B cell (primary cell): ENCODE data around the gene NUDT14. TPM values are rescaled to one million over a fixed set of nuclear protein-coding genes. Genes with fewer than 3 reads are reported as not detected.

ENCODE experiments used
- ATAC-seq: fragments of 200-7000 bp; cut with Tn5 transposase; one replicate; pipeline ENCODE4 v1.10.0; 2021; ENCODE audit warnings: low read depth, mild to moderate bottlenecking, moderate number of reproducible peaks, moderate library complexity
- CTCF ChIA-PET: fragments of 350-600 bp; sonication (Branson Sonifier 250); formaldehyde crosslinking; loops from one replicate; lab custom pipeline; 2021; ENCODE audit warnings: antibody characterized with exemption, inconsistent platforms; lab: Charles Lee
- POLR2A ChIA-PET: fragments of 350-600 bp; sonication (Branson Sonifier 250); formaldehyde crosslinking; loops from one replicate; lab custom pipeline; 2021; ENCODE audit warnings: antibody characterized with exemption; lab: Charles Lee
- DNase-seq: peaks from one replicate; pipeline ENCODE4 v3.0.0; 2013
- H2AFZ ChIP-seq: 2 replicates; pipeline ENCODE4 v1.6.1; 2012; ENCODE audit warnings: mild to moderate bottlenecking, low read depth, low read length; ENCODE audit not compliant: insufficient read depth, poor library complexity, severe bottlenecking
- H3K27ac ChIP-seq, 2 donors: 1 replicate in 1 of 2; 2 replicates in 1 of 2; pipeline ENCODE4 v1.5.1; 2012 to 2013; ENCODE audit warnings: low read length in 2 of 2, mild to moderate bottlenecking in 2 of 2, moderate library complexity in 1 of 2
- H3K27me3 ChIP-seq, 4 experiments: fragments of 200-600 bp in 1 of 4; sonication (generic) in 1 of 4; replicated peaks in 1 of 4; 1 replicate in 2 of 4; 2 replicates in 2 of 4; pipeline versions ENCODE4 v1.6.1 to v1.7.0; 2013 to 2016; ENCODE audit warnings: low read length in 3 of 4, mild to moderate bottlenecking in 2 of 4, mixed read lengths in 1 of 4, moderate library complexity in 1 of 4; ENCODE audit not compliant: insufficient read depth in 4 of 4, control insufficient read depth in 3 of 4; ENCODE audit errors: control extremely low read depth in 1 of 4
- H3K36me3 ChIP-seq, 2 experiments: replicated peaks in 1 of 2; 1 replicate in 1 of 2; 2 replicates in 1 of 2; pipeline versions ENCODE4 v1.6.1 to v1.7.1; 2013; ENCODE audit warnings: low read length in 1 of 2; ENCODE audit not compliant: insufficient read depth in 2 of 2, control insufficient read depth in 1 of 2; ENCODE audit errors: control extremely low read depth in 1 of 2, extremely low read depth in 1 of 2
- H3K4me1 ChIP-seq, 2 donors: fragments of 200-600 bp in 1 of 2; sonication (generic) in 1 of 2; 1 replicate in 1 of 2; 2 replicates in 1 of 2; pipeline versions ENCODE4 v1.5.1 to v1.6.1; 2013 to 2017; ENCODE audit warnings: low read length in 2 of 2; ENCODE audit not compliant: control insufficient read depth in 2 of 2, insufficient read depth in 2 of 2
- H3K4me2 ChIP-seq: replicated peaks from 2 replicates; pipeline ENCODE3; 2012; ENCODE audit warnings: mild to moderate bottlenecking, low read depth, low read length; ENCODE audit not compliant: poor library complexity, severe bottlenecking
- H3K4me3 ChIP-seq, 5 experiments: fragments of 200-600 bp in 1 of 5; sonication (generic) in 1 of 5; 1 replicate in 3 of 5; 2 replicates in 2 of 5; pipeline versions ENCODE4 v1.5.1 to v1.7.0; 2011 to 2016; ENCODE audit warnings: low read length in 4 of 5, mild to moderate bottlenecking in 4 of 5, low read depth in 2 of 5, control low read depth in 1 of 5, moderate library complexity in 1 of 5; ENCODE audit not compliant: insufficient read depth in 1 of 5; ENCODE audit errors: control extremely low read depth in 1 of 5, extremely low read depth in 1 of 5
- H3K79me2 ChIP-seq: fragments of 200-600 bp; sonication (generic); one replicate; pipeline ENCODE4 v1.6.0; 2016; ENCODE audit warnings: low read length; ENCODE audit not compliant: control insufficient read depth, insufficient read depth
- H3K9ac ChIP-seq: fragments of 200-600 bp; sonication (generic); 2 replicates; pipeline ENCODE4 v1.6.1; 2017; ENCODE audit warnings: mild to moderate bottlenecking, low read length, moderate library complexity
- H3K9me3 ChIP-seq, 3 donors: one replicate each; pipeline versions ENCODE4 v1.6.1 to v1.7.1; 2013; ENCODE audit warnings: low read length in 2 of 3; ENCODE audit not compliant: control insufficient read depth in 2 of 3, insufficient read depth in 1 of 3; ENCODE audit errors: control extremely low read depth in 1 of 3
- H4K20me1 ChIP-seq: 2 replicates; pipeline ENCODE4 v1.6.0; 2012; ENCODE audit warnings: mild to moderate bottlenecking, low read length; ENCODE audit not compliant: insufficient read depth, control insufficient read depth, poor library complexity, severe bottlenecking
- H3K27ac Mint-ChIP-seq: one replicate; pipeline ENCODE4 v1.8.0; 2021; ENCODE audit warnings: mixed read lengths
- H3K27me3 Mint-ChIP-seq: one replicate; pipeline ENCODE4 v1.8.0; 2021; ENCODE audit warnings: mixed read lengths
- H3K4me1 Mint-ChIP-seq: one replicate; pipeline ENCODE4 v1.8.0; 2021; ENCODE audit warnings: mixed read lengths
- H3K4me3 Mint-ChIP-seq: one replicate; pipeline ENCODE4 v1.8.0; 2021; ENCODE audit warnings: mixed read lengths
- H3K9me3 Mint-ChIP-seq: one replicate; pipeline ENCODE4 v1.8.0; 2022; ENCODE audit warnings: mixed read lengths; ENCODE audit not compliant: insufficient read depth
- CTCF ChIP-seq: fragments of 200-600 bp; IDR thresholded peaks from one replicate; pipeline ENCODE4 v1.8.0; 2022; ENCODE audit warnings: antibody characterized with exemption, mild to moderate bottlenecking
- EZH2 ChIP-seq: IDR thresholded peaks from 2 replicates; pipeline ENCODE4 v1.6.1; 2012; ENCODE audit warnings: borderline replicate concordance, low read depth, mild to moderate bottlenecking, moderate library complexity, low read length; ENCODE audit not compliant: insufficient read depth, poor library complexity, severe bottlenecking
- WGBS: methylation state at CpG from one replicate; pipeline ENCODE4 v1.1.5; 2013; ENCODE audit warnings: missing lambda C conversion rate; ENCODE audit not compliant: insufficient coverage; 5-methylcytosine and 5-hydroxymethylcytosine counted together
- intact Hi-C: fragments of 100-400 bp; cut with micrococcal nuclease; formaldehyde crosslinking; loops from one replicate; pipeline ENCODE4 v1.10.0; 2022
- polyA plus RNA-seq: library from polyadenylated mRNA; depleted of rRNA; stranded (reverse); fragments of >200 nt; gene quantifications from 2 replicates; pipeline ENCODE4 v1.2.3, GENCODE V29; 2012
- total RNA-seq, 2 donors: library from RNA; stranded (reverse); fragments of 120-200 nt in 1 of 2; gene quantifications; 1 replicate in 1 of 2; 2 replicates in 1 of 2; pipeline versions ENCODE4 v1.2.3 to v1.2.4, GENCODE V29; 2013 to 2022

Gene NUDT14
- total and polyA plus RNA-seq, 2 donors (not counting 1 experiment from before 2014, with no cell fraction given) = 17.4 to 31.6 TPM

DNA sequence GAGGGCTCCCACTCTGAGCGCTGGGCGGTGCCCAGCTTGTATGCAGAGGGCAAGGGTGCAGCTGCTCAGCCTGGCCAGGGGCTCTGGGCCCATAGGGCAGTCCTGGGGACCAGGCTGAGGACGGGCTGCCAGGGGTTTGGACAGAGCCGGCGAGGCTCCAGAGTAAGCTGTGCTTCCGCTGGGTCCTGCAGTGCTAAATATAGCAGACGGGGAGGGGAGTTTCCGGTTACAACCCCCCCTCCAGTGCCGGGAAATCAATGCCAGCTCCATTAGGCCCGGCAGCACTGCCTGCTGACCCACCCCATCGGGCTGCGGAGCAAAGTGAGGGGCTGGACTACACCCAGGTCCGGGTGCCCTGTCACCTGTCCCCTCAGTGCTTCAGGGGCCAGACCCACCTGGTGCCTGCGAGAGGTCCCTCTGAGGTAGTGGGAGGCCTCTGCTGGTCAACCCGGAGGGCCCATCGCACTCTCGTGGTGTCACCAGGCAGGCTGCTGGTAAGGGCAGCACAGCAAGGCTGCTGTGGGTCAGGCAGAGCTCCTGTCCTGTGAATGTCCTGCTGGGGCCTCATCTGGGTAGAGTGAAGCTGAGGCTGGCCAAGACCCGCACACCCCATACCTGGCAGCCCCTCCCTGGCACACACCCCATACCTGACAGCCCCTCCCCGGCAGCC is 10.0 kb downstream of the NUDT14 start:
- H3K9me3 Mint-ChIP-seq = no peaks in the 10 kb centered on the region
- peaks cover 27% of the 10 kb centered on the region for H3K4me1 Mint-ChIP-seq
- Histone ChIP-seq H3K27ac (no peak overlapping the region), H3K4me3 (no peak overlapping the region), H3K27me3 (peaks cover 0 to 40% (median 19%) of the 10 kb centered on the region in 4 experiments), H3K36me3 (no peaks in the 10 kb centered on the region), H2AFZ (no peak overlapping the region), H4K20me1 (no peaks in the 10 kb centered on the region), H3K4me1 (peaks cover 27 to 30% of the 10 kb centered on the region in 2 donors), H3K9me3 (no peaks in the 10 kb centered on the region), H3K79me2 (no peaks in the 10 kb centered on the region), H3K4me2 (no peak overlapping the region), H3K9ac (no peak overlapping the region)
- TF ChIP-seq EZH2 (no peak), CTCF (no peak)
- peaks cover 20% of the 10 kb centered on the region for H3K27me3 Mint-ChIP-seq
- CTCF ChIA-PET = interaction anchor here (1.1 kb wide), 1 partner anchor 32 kb away, joined by 3 read pairs; no protein-coding TSS in a partner anchor
- H3K27ac Mint-ChIP-seq = no peak overlapping the region
- no peak overlapping the region for H3K4me3 Mint-ChIP-seq
- DNase-seq = no peak
- 34% methylated on average over 18 of the region's 19 CpGs for WGBS
- no peak for ATAC-seq
- intact Hi-C loops = no loop called here
- POLR2A ChIA-PET = no interaction called here
